Right lobe of liver (tissue), 4 donors: Measurements from ENCODE around the gene GTF3C2.

ENCODE experiments used
- POLR2A ChIP-seq: fragments of 450-650 bp; IDR thresholded peaks from one replicate; pipeline ENCODE4 v1.6.1; 2017; ENCODE audit warnings: antibody characterized with exemption, mild to moderate bottlenecking
- TF ChIP-seq, protein P1 (sequence below), 4 donors: fragments of 200-600 bp in 3 of 4; fragments of 450-650 bp in 1 of 4; IDR thresholded peaks; one replicate each; pipeline versions ENCODE4 v1.5.1 to v1.8.0; 2016 to 2022; ENCODE audit warnings: antibody characterized with exemption in 4 of 4, mild to moderate bottlenecking in 2 of 4
- donor health status: DM: no; HTN: no; CAD: no.
- donor health status: DM: no; HTN: no; CAD: no.
- donor health status: DM: no; HTN: yes; CAD: no.

DNA sequence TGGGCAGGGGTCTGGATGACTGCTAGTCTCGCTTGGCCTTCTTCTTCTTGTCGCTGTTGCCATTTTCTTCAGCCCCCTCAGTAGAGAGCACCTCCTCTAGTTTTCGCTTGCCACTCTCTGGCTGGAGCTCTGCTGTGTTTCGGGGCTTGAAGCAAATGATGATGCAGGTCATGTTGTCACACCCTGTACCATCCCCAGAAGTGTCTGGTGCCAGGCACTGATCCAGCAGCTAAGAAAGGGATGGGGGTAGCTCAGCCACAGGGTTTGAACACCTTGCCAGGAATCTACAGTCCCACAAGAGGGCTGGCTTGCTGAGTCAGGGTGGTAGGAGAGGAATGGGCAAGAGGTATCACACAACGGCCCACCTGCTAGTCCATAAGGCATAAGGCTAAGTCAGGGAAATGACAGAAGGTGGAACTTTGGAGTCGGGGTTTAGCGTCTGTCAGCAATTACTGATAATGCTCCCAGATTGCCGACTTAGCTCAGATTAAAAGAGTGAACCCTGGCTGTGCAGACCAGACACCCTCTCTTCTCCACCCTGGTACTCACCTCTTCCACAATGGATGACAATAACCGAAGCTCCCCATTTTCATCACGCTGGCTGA lies 25.1 kb upstream of the GTF3C2 start:
- TF ChIP-seq, protein P1, sequence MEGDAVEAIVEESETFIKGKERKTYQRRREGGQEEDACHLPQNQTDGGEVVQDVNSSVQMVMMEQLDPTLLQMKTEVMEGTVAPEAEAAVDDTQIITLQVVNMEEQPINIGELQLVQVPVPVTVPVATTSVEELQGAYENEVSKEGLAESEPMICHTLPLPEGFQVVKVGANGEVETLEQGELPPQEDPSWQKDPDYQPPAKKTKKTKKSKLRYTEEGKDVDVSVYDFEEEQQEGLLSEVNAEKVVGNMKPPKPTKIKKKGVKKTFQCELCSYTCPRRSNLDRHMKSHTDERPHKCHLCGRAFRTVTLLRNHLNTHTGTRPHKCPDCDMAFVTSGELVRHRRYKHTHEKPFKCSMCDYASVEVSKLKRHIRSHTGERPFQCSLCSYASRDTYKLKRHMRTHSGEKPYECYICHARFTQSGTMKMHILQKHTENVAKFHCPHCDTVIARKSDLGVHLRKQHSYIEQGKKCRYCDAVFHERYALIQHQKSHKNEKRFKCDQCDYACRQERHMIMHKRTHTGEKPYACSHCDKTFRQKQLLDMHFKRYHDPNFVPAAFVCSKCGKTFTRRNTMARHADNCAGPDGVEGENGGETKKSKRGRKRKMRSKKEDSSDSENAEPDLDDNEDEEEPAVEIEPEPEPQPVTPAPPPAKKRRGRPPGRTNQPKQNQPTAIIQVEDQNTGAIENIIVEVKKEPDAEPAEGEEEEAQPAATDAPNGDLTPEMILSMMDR (IDR thresholded peaks at IDR 0.05), result no peak
- TF ChIP-seq POLR2A, result no peak
